Heart left ventricle (tissue), 16 donors: ENCODE measurements around the gene PRPF8. TPM values are rescaled to one million over a fixed set of nuclear protein-coding genes. Genes with fewer than 3 reads are reported as not detected.

Experiments used
- ATAC-seq, 4 donors: fragments of 200-7000 bp; cut with Tn5 transposase; one replicate each; pipeline ENCODE4 v1.9.1; 2020 to 2022; ENCODE audit warnings: moderate library complexity in 4 of 4, mild to moderate bottlenecking in 3 of 4, moderate number of reproducible peaks in 1 of 4
- DNase-seq, 5 donors: peaks; one replicate each; pipeline ENCODE4 v3.0.0-alpha.2; 2020
- H3K27ac ChIP-seq, 12 donors: fragments of 200-600 bp; sonication (generic) in 4 of 12; one replicate each; pipeline versions ENCODE4 v1.5.0 to v1.8.0; 2016 to 2022; ENCODE audit warnings: mild to moderate bottlenecking in 2 of 12
- H3K27me3 ChIP-seq, 9 donors: fragments of 200-600 bp; sonication (generic) in 2 of 9; one replicate each; pipeline versions ENCODE4 v1.5.1 to v1.8.0; 2016 to 2022; ENCODE audit warnings: mild to moderate bottlenecking in 3 of 9
- H3K36me3 ChIP-seq, 9 donors: fragments of 200-600 bp; sonication (generic) in 2 of 9; one replicate each; pipeline versions ENCODE4 v1.5.0 to v1.8.0; 2018 to 2022; ENCODE audit warnings: mild to moderate bottlenecking in 2 of 9
- H3K4me1 ChIP-seq, 12 donors: fragments of 200-600 bp; sonication (generic) in 4 of 12; one replicate each; pipeline versions ENCODE4 v1.5.0 to v1.8.0; 2016 to 2022; ENCODE audit warnings: mild to moderate bottlenecking in 3 of 12
- H3K4me3 ChIP-seq, 12 donors: fragments of 200-600 bp; sonication (generic) in 4 of 12; one replicate each; pipeline versions ENCODE4 v1.5.0 to v1.8.0; 2017 to 2022; ENCODE audit warnings: mild to moderate bottlenecking in 9 of 12, moderate library complexity in 4 of 12
- H3K9me3 ChIP-seq, 12 donors: fragments of 200-600 bp; sonication (generic) in 4 of 12; one replicate each; pipeline versions ENCODE4 v1.5.0 to v1.8.0; 2016 to 2022; ENCODE audit warnings: mild to moderate bottlenecking in 1 of 12
- POLR2A ChIP-seq, 2 donors: fragments of 450-650 bp; IDR thresholded peaks; one replicate each; pipeline ENCODE4 v1.6.1; 2017; ENCODE audit warnings: antibody characterized with exemption in 2 of 2, mild to moderate bottlenecking in 2 of 2, moderate library complexity in 2 of 2
- WGBS, 4 donors: extraction: QIAGEN DNeasy Blood & Tissue Kit in 2 of 4; methylation state at CpG; one replicate each; pipeline versions ENCODE4 v1.1.5 to v1.1.7; 2013 to 2018; 5-methylcytosine and 5-hydroxymethylcytosine counted together
- intact Hi-C, 10 donors: fragments of 100-400 bp; cut with DNase I; formaldehyde crosslinking; loops; one replicate each; pipeline versions ENCODE4 v1.11.1 to v1.14.2; 2022
- polyA plus RNA-seq, 2 donors: library from polyadenylated mRNA; stranded (reverse); fragments of 200-250 nt; gene quantifications; one replicate each; pipeline ENCODE4 v1.2.3, GENCODE V29; 2013
- total RNA-seq, 9 donors: library from RNA; depleted of rRNA in 2 of 9; stranded (reverse); fragments of >200 nt in 2 of 9; fragmentation: NEBNext Ultra II Directional in 3 of 9; extraction: Animal tissue kit (Norgen Biotek cat#: 25700) in 3 of 9; gene quantifications; one replicate each; pipeline versions ENCODE4 v1.1.0 to v1.2.4, GENCODE V29; 2016 to 2023
- TF ChIP-seq, protein P1 (sequence below), 12 donors: fragments of 200-600 bp; sonication (generic) in 4 of 12; IDR thresholded peaks; one replicate each; pipeline versions ENCODE4 v1.5.0 to v1.8.0; 2018 to 2022; ENCODE audit warnings: antibody characterized with exemption in 12 of 12, mild to moderate bottlenecking in 5 of 12
- donor health status: ischemic (EF 13 %, LVEDD 7.1; RV severe dilation, severe dysfunction).
- donor health status: healthy with polysubstance abuse.
- donor health status: DM: no; HTN: yes; CAD: no.
- donor health status: DM: no; HTN: no; CAD: no.
- donor health status: ischemic (EF 25% LVEDD 6.9; RV normal size, moderate dysfunction).
- donor health status: ischemic (EF 25% LVEDD 5.7; RV mildly dilated, moderate dysfunction).
- donor health status: healthy.
- donor health status: DM: yes; HTN: yes; CAD: no.
- donor health status: ischemic (EF 35%, LVEDD 5.7; RV mildly dilated, moderate dysfunction).
- donor health status: nonischemic (EF 11% LVEDD 7.7; RV severe dilation, severe dysfunction).
- donor health status: DM: yes; HTN: yes; CAD: no.
- donor health status: PGD.
- donor health status: ischemic (EF 29% LVEDD 5.4; RV normal size, mild dysfunction).
- donor health status: nonischemic (EF 23%, LVEDD 6.1; RV moderate dilation, normal function).

Gene PRPF8
- total and polyA plus RNA-seq, 11 donors = 70.1 to 195 (median 145) TPM

DNA sequence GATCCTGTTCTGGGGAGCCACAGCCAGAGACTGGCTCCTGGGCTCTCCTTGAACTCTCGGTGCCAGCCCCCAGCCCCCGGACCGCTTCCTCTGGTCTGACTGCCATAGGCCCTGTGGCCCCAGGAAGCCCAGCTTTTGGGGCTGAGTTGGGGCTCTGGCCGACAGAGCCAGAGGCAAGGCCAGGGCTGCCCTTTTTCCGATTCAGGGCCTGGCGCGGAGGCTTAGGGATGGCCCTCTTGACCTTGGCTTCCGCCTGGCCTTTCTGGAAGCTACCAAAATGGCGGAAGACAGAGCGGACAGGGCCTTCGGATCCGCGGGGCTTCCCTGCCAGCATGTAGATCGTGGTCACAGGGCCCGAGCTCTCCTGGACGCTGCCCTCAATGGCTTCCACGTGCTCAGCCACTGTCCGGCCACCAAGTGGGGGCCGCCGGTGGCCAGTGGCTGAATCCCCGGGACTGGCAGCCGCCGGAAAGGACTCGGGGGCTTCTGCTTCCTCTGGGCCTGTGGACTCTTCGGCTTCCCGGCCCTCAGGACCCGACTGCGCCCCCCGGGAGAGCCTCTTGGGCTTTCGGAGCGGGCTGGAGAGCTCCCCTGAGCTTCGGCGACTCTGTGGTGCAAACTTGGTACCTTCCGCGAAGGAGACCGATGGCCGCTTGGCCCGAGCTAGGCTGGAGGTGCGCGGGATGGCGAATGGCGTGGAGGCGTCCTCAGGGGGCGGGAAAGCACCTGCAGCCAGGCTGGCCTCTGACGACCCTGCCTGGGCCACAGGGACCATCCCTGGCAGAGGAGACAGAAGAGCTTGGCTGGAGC is 49.6 kb downstream of the PRPF8 start:
- no peaks in the 10 kb centered on the region for H3K27me3 ChIP-seq
- H3K27ac ChIP-seq = peak overlapping the region in 1 of 12 donors; percentile 18
- no peaks in the 10 kb centered on the region for H3K9me3 ChIP-seq
- TF ChIP-seq POLR2A (IDR thresholded peaks at IDR 0.05) = no peak
- no peak overlapping the region for H3K4me3 ChIP-seq
- peaks cover 0 to 46% (median 40%) of the 10 kb centered on the region in 9 donors for H3K36me3 ChIP-seq
- peaks cover 0 to 18% (median under 1%) of the 10 kb centered on the region in 12 donors for H3K4me1 ChIP-seq
- intact Hi-C loops = loop anchor here in 2 of 10 donors (5.0 to 10.0 kb wide), 2 partner anchors 63 to 270 kb away; no protein-coding TSS in a partner anchor
- DNase-seq (peak in 1 of 5 donors; percentile 50), ATAC-seq (no peak)
- WGBS, 4 donors = 95 to 96% (median 95%) methylated on average over 26 to 45 of the region's 45 CpGs

DNA sequence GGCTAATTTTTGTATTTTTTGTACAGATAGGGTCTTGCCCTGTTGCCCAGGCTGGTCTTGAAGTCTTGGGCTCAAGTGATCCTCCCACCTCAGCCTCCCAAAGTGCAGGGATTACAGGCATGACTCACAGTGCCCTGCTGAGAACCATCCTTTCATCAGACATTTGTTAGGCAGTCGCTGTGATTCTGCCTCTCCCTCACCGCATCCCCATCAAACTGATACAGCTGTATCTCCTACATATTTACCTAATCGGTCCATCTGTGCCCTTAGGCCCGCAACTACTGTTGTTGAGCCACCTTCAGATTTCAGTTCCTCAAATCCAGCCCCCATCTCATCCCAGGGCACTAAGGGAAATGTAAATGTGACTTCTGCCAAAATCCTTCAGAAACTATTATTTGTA is 54.0 kb downstream of the PRPF8 start:
- Histone ChIP-seq H3K9me3 (no peaks in the 10 kb centered on the region), H3K27ac (peak overlapping the region in 1 of 12 donors; percentile 24), H3K4me1 (peaks cover 0 to 43% (median 14%) of the 10 kb centered on the region in 12 donors), H3K27me3 (no peaks in the 10 kb centered on the region), H3K4me3 (no peak overlapping the region), H3K36me3 (peaks cover 0 to 17% (median 12%) of the 10 kb centered on the region in 9 donors)
- ATAC-seq = no peak
- DNase-seq = no peak
- intact Hi-C loops = loop anchor here in 2 of 10 donors (5.0 to 10.0 kb wide), 2 partner anchors 58 to 266 kb away; no protein-coding TSS in a partner anchor
- no peak for TF ChIP-seq POLR2A (IDR thresholded peaks at IDR 0.05)
- TF ChIP-seq, protein P1, sequence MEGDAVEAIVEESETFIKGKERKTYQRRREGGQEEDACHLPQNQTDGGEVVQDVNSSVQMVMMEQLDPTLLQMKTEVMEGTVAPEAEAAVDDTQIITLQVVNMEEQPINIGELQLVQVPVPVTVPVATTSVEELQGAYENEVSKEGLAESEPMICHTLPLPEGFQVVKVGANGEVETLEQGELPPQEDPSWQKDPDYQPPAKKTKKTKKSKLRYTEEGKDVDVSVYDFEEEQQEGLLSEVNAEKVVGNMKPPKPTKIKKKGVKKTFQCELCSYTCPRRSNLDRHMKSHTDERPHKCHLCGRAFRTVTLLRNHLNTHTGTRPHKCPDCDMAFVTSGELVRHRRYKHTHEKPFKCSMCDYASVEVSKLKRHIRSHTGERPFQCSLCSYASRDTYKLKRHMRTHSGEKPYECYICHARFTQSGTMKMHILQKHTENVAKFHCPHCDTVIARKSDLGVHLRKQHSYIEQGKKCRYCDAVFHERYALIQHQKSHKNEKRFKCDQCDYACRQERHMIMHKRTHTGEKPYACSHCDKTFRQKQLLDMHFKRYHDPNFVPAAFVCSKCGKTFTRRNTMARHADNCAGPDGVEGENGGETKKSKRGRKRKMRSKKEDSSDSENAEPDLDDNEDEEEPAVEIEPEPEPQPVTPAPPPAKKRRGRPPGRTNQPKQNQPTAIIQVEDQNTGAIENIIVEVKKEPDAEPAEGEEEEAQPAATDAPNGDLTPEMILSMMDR (IDR thresholded peaks at IDR 0.05) = no peak
- 79 to 92% (median 89%) methylated on average over 4 of the region's 4 CpGs for WGBS, 4 donors

DNA sequence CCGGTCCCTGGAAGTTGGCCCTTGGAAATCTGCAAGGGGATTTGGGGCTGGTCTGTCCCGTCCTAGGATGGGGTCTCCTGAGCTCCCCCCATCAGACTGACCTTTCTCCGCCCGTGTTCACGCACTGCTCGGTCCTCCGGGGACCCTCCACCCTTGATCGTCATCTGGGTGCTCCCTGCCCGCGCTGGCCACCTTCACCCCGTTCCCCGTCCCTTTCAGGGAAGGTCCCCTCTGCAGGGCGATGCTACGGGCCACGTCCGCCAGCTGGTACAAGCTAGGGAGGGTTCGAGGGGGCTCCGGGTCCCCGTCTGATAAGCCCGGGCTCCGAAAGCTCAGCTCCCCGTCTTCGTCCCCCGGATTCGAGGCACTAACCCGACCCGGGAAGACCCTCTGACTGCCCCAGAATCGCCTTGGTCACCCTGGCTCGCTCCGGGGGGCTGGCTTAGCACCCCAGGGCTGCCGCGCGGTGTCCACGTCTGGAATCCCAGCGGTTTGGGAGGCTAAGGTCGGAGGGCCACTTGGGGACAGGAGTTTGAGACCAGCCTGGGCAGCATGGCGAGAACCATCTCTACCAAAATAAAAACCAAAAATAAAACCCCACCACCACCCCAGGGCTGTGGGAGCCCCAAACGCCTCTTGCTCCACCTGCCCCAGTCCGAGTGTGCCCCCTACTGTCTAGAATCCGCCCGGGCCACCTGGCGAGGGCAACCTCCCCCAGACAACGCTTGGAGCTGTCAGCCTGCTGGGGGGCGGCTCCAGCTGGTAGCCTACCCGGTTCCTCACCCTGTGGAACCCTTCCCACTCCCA is 55.0 kb downstream of the PRPF8 start:
- peak; percentile 11 to 38 (median 28) for ATAC-seq
- TF ChIP-seq, protein P1 (IDR thresholded peaks at IDR 0.05) = peak; percentile 36 to 65 (median 54)
- TF ChIP-seq POLR2A (IDR thresholded peaks at IDR 0.05) = no peak
- intact Hi-C loops = loop anchor here in 9 of 10 donors (1.0 to 10.0 kb wide), 10 partner anchors 13 to 362 kb away; partner anchors contain the start of genes BHLHA9 (in 1 of the 9), SCARF1 (in 1 of the 9) and TRARG1 (in 1 of the 9)

DNA sequence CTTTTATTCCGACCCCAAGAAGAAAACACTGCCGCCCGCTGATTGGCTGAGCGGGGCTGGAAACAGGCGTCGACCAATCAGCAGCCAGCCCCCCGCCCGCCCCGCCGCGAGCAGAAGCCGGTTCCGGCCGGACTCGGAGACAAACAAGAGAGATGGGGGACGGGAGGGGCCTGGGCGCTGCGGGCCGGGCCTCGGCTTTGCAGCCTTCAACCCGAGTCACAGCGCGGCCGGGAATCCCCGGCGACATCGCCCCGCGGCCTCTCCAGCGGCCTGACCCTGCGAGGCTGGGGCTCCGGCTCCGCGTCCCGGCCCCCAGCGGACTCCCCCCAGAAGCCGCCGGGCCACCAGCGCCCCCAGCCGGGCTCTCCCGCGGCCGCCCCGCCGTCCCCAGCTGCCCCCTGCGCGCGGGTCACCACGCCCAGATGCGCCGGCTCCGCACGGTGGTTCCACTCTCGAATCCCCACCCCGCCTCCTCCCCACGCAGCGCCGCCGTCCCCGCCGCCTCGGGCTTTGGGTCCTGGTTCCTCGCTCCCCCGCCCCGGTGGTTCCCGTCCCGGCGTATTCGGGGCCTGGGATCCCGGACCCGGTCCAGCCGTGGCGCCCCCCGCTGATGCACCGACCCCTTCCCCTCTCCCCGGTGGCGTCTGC is 55.7 kb downstream of the PRPF8 start:
- WGBS, 4 donors = 0 to 1% (median 1%) methylated on average over 35 to 77 of the region's 77 CpGs
- peak; percentile 94 to 97 (median 96) for DNase-seq
- Histone ChIP-seq H3K27me3 (no peaks in the 10 kb centered on the region), H3K4me3 (peak overlapping the region; percentile 32 to 96 (median 80)), H3K36me3 (peaks cover 0 to 9% (median 0%) of the 10 kb centered on the region in 9 donors), H3K4me1 (peaks cover 0 to 56% (median 14%) of the 10 kb centered on the region in 12 donors), H3K27ac (peak overlapping the region; percentile 80 to 97 (median 92)), H3K9me3 (no peaks in the 10 kb centered on the region)
- TF ChIP-seq POLR2A (IDR thresholded peaks at IDR 0.05) = peak in 1 of 2 donors; percentile 79
- TF ChIP-seq, protein P1 (IDR thresholded peaks at IDR 0.05) = peak in 11 of 12 donors; percentile 31 to 66 (median 56)
- peak; percentile 83 to 90 (median 88) for ATAC-seq
- intact Hi-C loops = loop anchor here in 8 of 10 donors (1.0 to 10.0 kb wide), 9 partner anchors 14 to 362 kb away; partner anchors contain the start of genes BHLHA9 (in 1 of the 8), SCARF1 (in 1 of the 8) and TRARG1 (in 1 of the 8)

More for the DNA sequence above, 55.0 kb downstream of the PRPF8 start:
- H3K9me3 ChIP-seq = no peaks in the 10 kb centered on the region
- peak overlapping the region; percentile 32 to 96 (median 80) for H3K4me3 ChIP-seq
- H3K36me3 ChIP-seq = peaks cover 0 to 7% (median 3%) of the 10 kb centered on the region in 9 donors
- WGBS, 4 donors = 5 to 14% (median 8%) methylated on average over 25 to 45 of the region's 45 CpGs
- no peaks in the 10 kb centered on the region for H3K27me3 ChIP-seq
- H3K27ac ChIP-seq = peak overlapping the region; percentile 80 to 97 (median 92)
- H3K4me1 ChIP-seq = peaks cover 0 to 53% (median 14%) of the 10 kb centered on the region in 12 donors
- peak in 4 of 5 donors; percentile 62 to 89 (median 70) for DNase-seq
